SU-DHL-6 (cell line): ENCODE measurements around the gene USP24.

Experiments
- H2AFZ ChIP-seq: fragments of 200-600 bp; sonication (generic); 2 replicates; pipeline ENCODE4 v1.6.1; 2014; ENCODE audit warnings: low read depth, mild to moderate bottlenecking, moderate library complexity, mixed read lengths, antibody characterized with exemption, low read length; ENCODE audit not compliant: severe bottlenecking
- H3F3A ChIP-seq: fragments of 200-600 bp; shearing (Covaris generic); 2 replicates; pipeline ENCODE4 v1.6.0; 2016; ENCODE audit warnings: antibody characterized with exemption, mild to moderate bottlenecking; ENCODE audit not compliant: insufficient read depth
- H3K27ac ChIP-seq: fragments of 200-600 bp; sonication (generic); 2 replicates; pipeline ENCODE4 v1.5.1; 2016; ENCODE audit warnings: low read depth, mild to moderate bottlenecking, low read length, moderate library complexity, mixed read lengths
- H3K27me3 ChIP-seq: fragments of 200-600 bp; sonication (generic), shearing (Covaris generic); 2 replicates; pipeline ENCODE4 v1.6.0; 2014; ENCODE audit warnings: mild to moderate bottlenecking, low read length
- H3K36me3 ChIP-seq: fragments of 200-600 bp; sonication (generic); 2 replicates; pipeline ENCODE4 v1.6.1; 2014; ENCODE audit warnings: mild to moderate bottlenecking, low read length, mixed read lengths
- H3K4me2 ChIP-seq: fragments of 300-600, 200-600 bp; shearing (Covaris generic), sonication (generic); 2 replicates; pipeline ENCODE4 v1.6.0; 2014; ENCODE audit warnings: low read length, low read depth, mild to moderate bottlenecking; ENCODE audit not compliant: poor library complexity, severe bottlenecking
- H3K4me3 ChIP-seq: fragments of 200-600 bp; sonication (generic); 2 replicates; pipeline ENCODE4 v1.5.1; 2014; ENCODE audit warnings: antibody characterized with exemption, low read length, mild to moderate bottlenecking, mixed read lengths; ENCODE audit not compliant: insufficient read depth, poor library complexity, severe bottlenecking
- H3K79me2 ChIP-seq: fragments of 200-600 bp; sonication (generic); 2 replicates; pipeline ENCODE4 v1.6.1; 2014; ENCODE audit warnings: mild to moderate bottlenecking, low read length, moderate library complexity; ENCODE audit not compliant: insufficient read depth
- H3K9ac ChIP-seq: fragments of 200-600 bp; sonication (generic); 2 replicates; pipeline ENCODE4 v1.7.0; 2014; ENCODE audit warnings: mild to moderate bottlenecking, low read length
- H3K9me2 ChIP-seq: fragments of 200-600 bp; sonication (generic); replicated peaks from 2 replicates; pipeline ENCODE4 v1.6.1; 2014; ENCODE audit warnings: low read length; ENCODE audit not compliant: insufficient read depth
- H3K9me3 ChIP-seq: fragments of 200-600 bp; sonication (generic); 2 replicates; pipeline ENCODE4 v1.6.1; 2014; ENCODE audit warnings: low read length, mixed read lengths; ENCODE audit not compliant: insufficient read depth
- H4K20me1 ChIP-seq: fragments of 200-600 bp; sonication (generic); 2 replicates; pipeline ENCODE4 v1.6.1; 2014; ENCODE audit warnings: low read depth, mild to moderate bottlenecking, antibody characterized with exemption, low read length, moderate library complexity, mixed read lengths
- CTCF ChIP-seq: fragments of 200-600 bp; sonication (generic); IDR thresholded peaks from one replicate; pipeline ENCODE4 v1.5.1; 2017; ENCODE audit warnings: antibody characterized with exemption, mild to moderate bottlenecking, low read length, moderate library complexity; ENCODE audit not compliant: insufficient read depth, poor library complexity, severe bottlenecking
- EZH2phosphoT487 ChIP-seq: fragments of 200-600 bp; sonication (generic), shearing (Covaris generic); conservative IDR thresholded peaks from 2 replicates; pipeline ENCODE4 v1.6.1; 2018; ENCODE audit warnings: mild to moderate bottlenecking, antibody characterized with exemption, low read length, moderate library complexity, mixed read lengths

The USP24 gene

GRCh38 chr1:55250399-55251075, 35.4 kb upstream of the USP24 start:
- no peak overlapping the region for H3K4me3 ChIP-seq
- TF ChIP-seq CTCF, result no peak
- no peak for TF ChIP-seq EZH2phosphoT487
- no peaks in the 10 kb centered on the region for H3K9me2 ChIP-seq
- no peaks in the 10 kb centered on the region for H4K20me1 ChIP-seq
- no peaks in the 10 kb centered on the region for H3K27me3 ChIP-seq
- no peaks in the 10 kb centered on the region for H3K79me2 ChIP-seq
- H3K9me3 ChIP-seq, result no peaks in the 10 kb centered on the region
- H2AFZ ChIP-seq, result no peak overlapping the region
- H3K36me3 ChIP-seq, result no peaks in the 10 kb centered on the region
- no peaks in the 10 kb centered on the region for H3F3A ChIP-seq
- H3K27ac ChIP-seq, result no peak overlapping the region
- H3K4me2 ChIP-seq, result no peak overlapping the region
- H3K9ac ChIP-seq, result no peak overlapping the region

- no peak overlapping the region for H3K27ac ChIP-seq
- H3K4me3 ChIP-seq, result no peak overlapping the region
- no peaks in the 10 kb centered on the region for H3K36me3 ChIP-seq
- H3K9me2 ChIP-seq, result no peaks in the 10 kb centered on the region
- no peaks in the 10 kb centered on the region for H3K79me2 ChIP-seq
- no peak overlapping the region for H3K9ac ChIP-seq
- no peaks in the 10 kb centered on the region for H3F3A ChIP-seq
- H3K27me3 ChIP-seq, result no peaks in the 10 kb centered on the region
- H2AFZ ChIP-seq, result no peak overlapping the region
- H3K4me2 ChIP-seq, result no peak overlapping the region
- TF ChIP-seq EZH2phosphoT487 (no peak), CTCF (no peak)
- H3K9me3 ChIP-seq, result no peaks in the 10 kb centered on the region
- no peaks in the 10 kb centered on the region for H4K20me1 ChIP-seq
These were observed 34.7 kb upstream of the USP24 start for GRCh38 chr1:55249646-55250398.

DNA sequence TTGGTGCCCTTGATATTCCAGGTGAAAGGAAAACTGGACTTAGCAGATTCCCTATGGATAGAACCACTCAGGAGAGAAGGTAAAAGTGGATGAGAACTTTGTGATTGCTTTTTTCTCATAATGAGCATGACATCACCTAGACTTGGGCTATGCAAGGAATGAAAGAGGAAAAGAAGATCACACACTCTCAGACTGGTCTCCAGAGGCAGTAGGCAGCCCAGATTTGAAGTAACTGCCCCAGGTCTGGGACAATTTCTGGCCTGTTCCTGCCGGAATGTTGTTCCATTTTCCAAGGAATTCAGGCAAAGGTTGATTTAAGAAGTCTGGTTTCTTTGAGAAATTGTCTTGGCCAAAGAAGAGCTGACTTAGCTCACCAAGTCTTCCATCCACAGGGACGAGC, 31.7 kb upstream of the USP24 start:
- Histone ChIP-seq H4K20me1 (no peaks in the 10 kb centered on the region), H3K27ac (no peak overlapping the region), H3K9me2 (no peaks in the 10 kb centered on the region), H3F3A (no peaks in the 10 kb centered on the region), H3K9me3 (no peaks in the 10 kb centered on the region), H2AFZ (no peak overlapping the region), H3K4me2 (no peak overlapping the region), H3K9ac (no peak overlapping the region), H3K27me3 (no peaks in the 10 kb centered on the region), H3K4me3 (no peak overlapping the region), H3K36me3 (no peaks in the 10 kb centered on the region), H3K79me2 (no peaks in the 10 kb centered on the region)
- TF ChIP-seq CTCF (no peak), EZH2phosphoT487 (no peak)
